NCI-H2171 (cell line): ENCODE data around the gene FOSL2.
A peak's percentile ranks its signal among the peaks of the same experiment; 100 is the strongest.

ENCODE experiments used
- DNase-seq: peaks from one replicate; lab custom pipeline; 2025; lab: John Stamatoyannopoulos, UW

FOSL2 gene

GRCh38 chr2:28395334-28396061 is 2.8 kb downstream of the FOSL2 start:
- DNase-seq, result no peak

- no peak for DNase-seq
These were observed 4.4 kb downstream of the FOSL2 start for GRCh38 chr2:28397043-28397381.

- DNase-seq, result peak; percentile 60
These were observed 5.6 kb downstream of the FOSL2 start for GRCh38 chr2:28398101-28398834.

GRCh38 chr2:28399289-28399688 is 6.6 kb downstream of the FOSL2 start:
- DNase-seq, result no peak

GRCh38 chr2:28399956-28400355 is 7.3 kb downstream of the FOSL2 start:
- DNase-seq, result no peak

GRCh38 chr2:28400419-28400818 is 7.8 kb downstream of the FOSL2 start:
- peak; percentile 44 for DNase-seq

GRCh38 chr2:28400921-28401320 is 8.3 kb downstream of the FOSL2 start:
- no peak for DNase-seq

- DNase-seq, result no peak
These were observed 8.8 kb downstream of the FOSL2 start for GRCh38 chr2:28401411-28401810.

- no peak for DNase-seq
These were observed 9.4 kb downstream of the FOSL2 start for GRCh38 chr2:28401948-28402550.

GRCh38 chr2:28403370-28403956 is 10.8 kb downstream of the FOSL2 start:
- DNase-seq, result peak; percentile 51

- DNase-seq, result no peak
These were observed 11.4 kb downstream of the FOSL2 start for GRCh38 chr2:28404086-28404485.

GRCh38 chr2:28405537-28405936 is 12.9 kb downstream of the FOSL2 start:
- DNase-seq, result no peak

- no peak for DNase-seq
These were observed 13.8 kb downstream of the FOSL2 start for GRCh38 chr2:28406276-28407096.

- no peak for DNase-seq
These were observed 14.7 kb downstream of the FOSL2 start for GRCh38 chr2:28407131-28407975.

GRCh38 chr2:28407976-28408690 is 15.5 kb downstream of the FOSL2 start:
- DNase-seq, result no peak

GRCh38 chr2:28408764-28409599 is 16.3 kb downstream of the FOSL2 start:
- no peak for DNase-seq

GRCh38 chr2:28411166-28411755 is 18.6 kb downstream of the FOSL2 start:
- DNase-seq, result no peak

GRCh38 chr2:28411956-28412609 is 19.4 kb downstream of the FOSL2 start:
- no peak for DNase-seq
